A673 (cell line): ENCODE results near the gene GNL3. TPM values are rescaled to one million over a fixed set of nuclear protein-coding genes. Genes with fewer than 3 reads are reported as not detected.

Source experiments
- BruUV-seq: library from RNA; stranded (reverse); fragments of 400-500 nt; replicated peaks from 2 replicates; lab custom pipeline; 2021; lab: Mats Ljungman, UMichigan
- CTCF ChIA-PET: fragments of 300-600 bp; sonication (Branson Sonifier 250); formaldehyde crosslinking; loops from one replicate; lab custom pipeline; 2022; ENCODE audit warnings: antibody characterized with exemption; lab: Charles Lee
- POLR2A ChIA-PET: fragments of 300-600 bp; sonication (Branson Sonifier 250); formaldehyde crosslinking; loops from one replicate; lab custom pipeline; 2022; ENCODE audit warnings: antibody characterized with exemption; ENCODE audit not compliant: low non-redundant PET; lab: Charles Lee
- DNase-seq: peaks from one replicate; pipeline ENCODE4 v3.0.0-alpha.2; 2015; ENCODE audit warnings: low spot score
- H3K27ac ChIP-seq: fragments of 200-600 bp; sonication (generic); 2 replicates; pipeline ENCODE4 v1.5.1; 2016; ENCODE audit warnings: mixed run types, low read depth, mild to moderate bottlenecking, mixed read lengths, antibody characterized with exemption, low read length; ENCODE audit not compliant: poor library complexity, severe bottlenecking
- H3K27me3 ChIP-seq: fragments of 200-600 bp; sonication (generic); replicated peaks from 2 replicates; pipeline ENCODE4 v1.6.1; 2017; ENCODE audit warnings: mixed run types, low read depth, mild to moderate bottlenecking, mixed read lengths, antibody characterized with exemption, low read length; ENCODE audit not compliant: insufficient read depth, poor library complexity
- H3K36me3 ChIP-seq: fragments of 200-600 bp; sonication (generic); 2 replicates; pipeline ENCODE4 v1.6.1; 2016; ENCODE audit warnings: mixed run types, mild to moderate bottlenecking, mixed read lengths, antibody characterized with exemption, low read length; ENCODE audit not compliant: insufficient read depth, poor library complexity, severe bottlenecking
- H3K4me1 ChIP-seq: fragments of 200-600 bp; sonication (generic); 2 replicates; pipeline ENCODE4 v1.6.1; 2017; ENCODE audit warnings: mixed run types, mild to moderate bottlenecking, mixed read lengths, antibody characterized with exemption, low read length; ENCODE audit not compliant: insufficient read depth, poor library complexity, severe bottlenecking
- H3K4me3 ChIP-seq: fragments of 200-600 bp; sonication (generic); 2 replicates; pipeline ENCODE4 v1.5.1; 2016; ENCODE audit warnings: low read depth, mixed run types, mild to moderate bottlenecking, mixed read lengths, low read length; ENCODE audit not compliant: poor library complexity, severe bottlenecking
- H3K9me3 ChIP-seq: fragments of 200-600 bp; sonication (generic); 2 replicates; pipeline ENCODE4 v1.6.1; 2016; ENCODE audit warnings: mixed run types, low read depth, mild to moderate bottlenecking, mixed read lengths, antibody characterized with exemption, low read length; ENCODE audit not compliant: poor library complexity, severe bottlenecking
- EZH2 ChIP-seq: fragments of 200-600 bp; sonication (generic); IDR thresholded peaks from 2 replicates; pipeline ENCODE4 v1.6.1; 2017; ENCODE audit warnings: borderline replicate concordance, low read depth, mild to moderate bottlenecking, mixed read lengths, antibody characterized with exemption, low read length; ENCODE audit not compliant: poor library complexity, severe bottlenecking
- intact Hi-C: fragments of 100-400 bp; cut with micrococcal nuclease; formaldehyde crosslinking; loops from one replicate; pipeline ENCODE4 v1.10.0; 2022; ENCODE audit not compliant: unreplicated experiment
- total RNA-seq: library from RNA; stranded (reverse); gene quantifications from 2 replicates; pipeline ENCODE4 v1.2.3, GENCODE V29; 2021
- TF ChIP-seq, protein P1 (sequence below): fragments of 300-800, 200-600 bp; sonication (generic); conservative IDR thresholded peaks from 2 replicates; pipeline ENCODE4 v1.5.1; 2017; ENCODE audit warnings: low read depth, mild to moderate bottlenecking, antibody characterized with exemption, low read length, moderate library complexity, mixed read lengths

The GNL3 gene
- total RNA-seq, 1 experiment from 2014 or later: 110 TPM

DNA sequence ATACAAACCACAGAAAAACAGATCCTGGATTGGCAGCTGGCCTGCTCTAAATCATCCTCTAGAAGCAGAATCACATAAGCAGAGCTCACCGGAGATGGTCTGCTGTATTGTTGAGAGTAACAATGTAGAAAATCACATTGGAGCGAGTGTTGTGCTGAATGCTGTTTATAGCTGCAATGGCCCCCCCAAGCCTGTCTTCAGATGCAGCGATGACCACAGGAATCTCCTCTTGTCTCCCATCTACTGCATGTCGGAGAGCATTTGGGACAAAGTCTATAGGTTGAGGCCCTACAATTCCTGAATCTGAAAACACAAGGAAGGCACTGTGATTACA is 11.8 kb downstream of the GNL3 start:
- no peaks in the 10 kb centered on the region for H3K4me1 ChIP-seq
- H3K4me3 ChIP-seq: no peak overlapping the region
- BruUV-seq: no TSS peak
- CTCF ChIA-PET: no interaction called here
- no peak overlapping the region for H3K27ac ChIP-seq
- intact Hi-C loops: no loop called here
- TF ChIP-seq, protein P1, sequence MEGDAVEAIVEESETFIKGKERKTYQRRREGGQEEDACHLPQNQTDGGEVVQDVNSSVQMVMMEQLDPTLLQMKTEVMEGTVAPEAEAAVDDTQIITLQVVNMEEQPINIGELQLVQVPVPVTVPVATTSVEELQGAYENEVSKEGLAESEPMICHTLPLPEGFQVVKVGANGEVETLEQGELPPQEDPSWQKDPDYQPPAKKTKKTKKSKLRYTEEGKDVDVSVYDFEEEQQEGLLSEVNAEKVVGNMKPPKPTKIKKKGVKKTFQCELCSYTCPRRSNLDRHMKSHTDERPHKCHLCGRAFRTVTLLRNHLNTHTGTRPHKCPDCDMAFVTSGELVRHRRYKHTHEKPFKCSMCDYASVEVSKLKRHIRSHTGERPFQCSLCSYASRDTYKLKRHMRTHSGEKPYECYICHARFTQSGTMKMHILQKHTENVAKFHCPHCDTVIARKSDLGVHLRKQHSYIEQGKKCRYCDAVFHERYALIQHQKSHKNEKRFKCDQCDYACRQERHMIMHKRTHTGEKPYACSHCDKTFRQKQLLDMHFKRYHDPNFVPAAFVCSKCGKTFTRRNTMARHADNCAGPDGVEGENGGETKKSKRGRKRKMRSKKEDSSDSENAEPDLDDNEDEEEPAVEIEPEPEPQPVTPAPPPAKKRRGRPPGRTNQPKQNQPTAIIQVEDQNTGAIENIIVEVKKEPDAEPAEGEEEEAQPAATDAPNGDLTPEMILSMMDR: no peak
- no peak for TF ChIP-seq EZH2
- no peaks in the 10 kb centered on the region for H3K27me3 ChIP-seq
- POLR2A ChIA-PET: no interaction called here
- peaks cover 45% of the 10 kb centered on the region for H3K36me3 ChIP-seq
- no peaks in the 10 kb centered on the region for H3K9me3 ChIP-seq
- DNase-seq: no peak

DNA sequence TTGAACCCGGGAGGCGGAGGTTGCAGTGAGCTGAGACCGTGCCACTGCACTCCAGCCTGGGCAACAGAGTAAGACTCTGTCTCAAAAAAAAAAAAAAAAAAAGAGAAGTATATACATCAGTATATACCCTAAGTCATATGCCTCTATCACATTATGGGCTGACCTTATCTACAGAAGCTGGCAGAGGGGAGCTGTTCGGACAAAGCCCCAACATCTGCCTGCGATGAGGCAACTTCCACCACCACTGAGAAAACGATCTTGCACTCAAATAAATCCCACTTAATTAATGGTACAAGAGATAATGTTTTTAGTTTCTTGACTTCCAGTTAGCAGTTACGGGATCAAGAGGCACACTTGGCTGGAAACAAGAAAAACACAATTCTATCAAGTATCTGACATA is 17.5 kb downstream of the GNL3 start:
- H3K27me3 ChIP-seq: no peaks in the 10 kb centered on the region
- H3K9me3 ChIP-seq: no peaks in the 10 kb centered on the region
- CTCF ChIA-PET: no interaction called here
- no peaks in the 10 kb centered on the region for H3K4me1 ChIP-seq
- H3K36me3 ChIP-seq: peaks cover 6% of the 10 kb centered on the region
- BruUV-seq: no TSS peak
- no peak overlapping the region for H3K4me3 ChIP-seq
- H3K27ac ChIP-seq: no peak overlapping the region
- intact Hi-C loops: no loop called here
- POLR2A ChIA-PET: no interaction called here
- no peak for DNase-seq
- TF ChIP-seq, protein P1: no peak
- no peak for TF ChIP-seq EZH2

DNA sequence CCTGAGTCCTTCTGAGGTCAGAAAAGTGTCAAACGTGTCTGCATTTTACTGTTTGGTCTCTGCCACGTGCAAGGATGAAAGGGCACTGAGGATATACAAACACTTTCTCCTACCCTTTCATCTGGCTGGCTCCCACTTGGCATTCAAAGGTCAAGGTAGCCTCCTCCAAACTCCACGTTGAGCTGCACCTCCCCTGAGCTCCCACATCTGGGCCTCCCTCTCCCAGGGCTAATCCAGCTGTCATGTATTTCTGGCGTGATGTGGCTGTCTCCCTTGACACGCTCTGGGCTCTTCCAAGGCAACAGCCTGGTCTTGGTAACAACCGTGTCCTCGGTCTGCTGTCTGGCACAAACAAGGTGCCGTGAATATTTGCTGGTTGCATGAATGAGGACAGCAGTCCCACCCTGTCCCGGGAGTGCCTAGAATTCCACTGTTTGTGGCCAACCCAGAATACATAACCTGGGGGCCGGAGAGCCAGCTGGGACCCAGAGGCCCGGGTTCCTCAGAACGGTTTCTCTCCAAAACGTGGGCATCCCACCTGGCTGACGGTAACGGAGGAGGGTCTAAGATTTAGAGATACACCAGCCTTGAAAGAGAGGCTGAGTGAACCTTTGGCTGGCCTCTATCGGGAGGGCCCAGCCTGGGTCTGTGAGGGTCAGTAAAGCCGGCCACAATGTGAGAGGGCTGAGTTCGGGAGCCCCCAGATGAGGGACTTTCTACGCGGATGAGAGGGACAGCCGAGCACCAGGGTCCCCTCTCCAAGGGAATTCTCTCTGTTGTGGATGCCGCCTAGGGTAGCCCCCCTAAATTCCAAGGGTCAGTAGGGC is 19.0 kb downstream of the GNL3 start:
- no TSS peak for BruUV-seq
- H3K4me1 ChIP-seq: no peaks in the 10 kb centered on the region
- H3K27me3 ChIP-seq: no peaks in the 10 kb centered on the region
- TF ChIP-seq, protein P1: no peak
- TF ChIP-seq EZH2: no peak
- intact Hi-C loops: no loop called here
- ChIA-PET POLR2A (no interaction called here), CTCF (no interaction called here)
- peaks cover 6% of the 10 kb centered on the region for H3K36me3 ChIP-seq
- H3K27ac ChIP-seq: peak overlapping the region; percentile 76
- peak; percentile 6 for DNase-seq
- H3K4me3 ChIP-seq: peak overlapping the region; percentile 83
- H3K9me3 ChIP-seq: no peaks in the 10 kb centered on the region
